Stimulated activated CD4-positive, alpha-beta T cell treated with anti-CD3 and anti-CD28 coated beads, Interleukin-12 subunit alpha, Interleukin-12 subunit beta, amount 100 ng/mL, for 24 hours (primary cell): ENCODE results near the gene PSMA6.
"Not testable (repeated sequence)": the region's sequence is repeated elsewhere in the genome, so short reads cannot be mapped to it uniquely, and the experiment has no call there.

Experiments
- DNase-seq, 2 experiments: peaks; one replicate each; pipeline ENCODE4 v3.0.0-alpha.2; 2020; ENCODE audit warnings: low read depth in 2 of 2

The PSMA6 gene

DNA sequence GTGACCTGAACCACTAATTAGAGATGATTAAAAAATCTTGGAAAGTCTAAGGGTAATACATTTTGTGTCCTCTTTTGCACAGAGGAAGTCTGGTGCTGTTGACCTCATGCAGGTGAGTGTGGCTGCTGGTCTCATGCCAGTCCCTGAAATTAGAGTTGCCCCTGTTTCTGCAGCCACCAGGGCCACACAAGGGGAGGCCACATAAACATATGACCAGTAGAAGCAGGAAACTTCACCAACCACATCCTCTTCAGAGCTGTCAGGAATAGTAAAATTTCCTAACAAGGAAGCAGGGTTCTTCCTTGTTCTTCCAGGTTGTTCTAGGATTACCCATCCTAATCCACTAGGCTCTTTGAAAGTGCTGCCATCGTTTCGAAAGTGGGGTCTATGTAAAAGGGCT is 28.3 kb downstream of the PSMA6 start:
- no peak for DNase-seq

DNA sequence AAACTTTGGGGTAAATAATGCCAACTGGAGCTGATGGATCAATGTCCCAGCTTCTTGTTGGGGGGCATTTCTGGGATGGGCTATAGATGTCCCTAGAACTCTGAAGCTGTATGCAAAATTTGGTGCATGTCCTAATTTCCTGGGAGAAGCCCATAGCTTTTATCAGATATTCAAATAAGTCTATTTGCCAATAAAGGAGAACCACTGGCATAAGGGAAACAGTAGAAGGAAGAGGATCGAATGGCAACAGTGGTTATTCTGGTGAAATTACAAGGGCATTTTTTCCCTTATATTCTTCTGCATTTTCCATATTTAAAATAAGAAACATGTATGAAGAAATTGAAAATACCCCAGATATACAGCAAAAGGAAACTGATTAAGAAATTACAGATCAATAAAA is 34.2 kb downstream of the PSMA6 start:
- no peak for DNase-seq

DNA sequence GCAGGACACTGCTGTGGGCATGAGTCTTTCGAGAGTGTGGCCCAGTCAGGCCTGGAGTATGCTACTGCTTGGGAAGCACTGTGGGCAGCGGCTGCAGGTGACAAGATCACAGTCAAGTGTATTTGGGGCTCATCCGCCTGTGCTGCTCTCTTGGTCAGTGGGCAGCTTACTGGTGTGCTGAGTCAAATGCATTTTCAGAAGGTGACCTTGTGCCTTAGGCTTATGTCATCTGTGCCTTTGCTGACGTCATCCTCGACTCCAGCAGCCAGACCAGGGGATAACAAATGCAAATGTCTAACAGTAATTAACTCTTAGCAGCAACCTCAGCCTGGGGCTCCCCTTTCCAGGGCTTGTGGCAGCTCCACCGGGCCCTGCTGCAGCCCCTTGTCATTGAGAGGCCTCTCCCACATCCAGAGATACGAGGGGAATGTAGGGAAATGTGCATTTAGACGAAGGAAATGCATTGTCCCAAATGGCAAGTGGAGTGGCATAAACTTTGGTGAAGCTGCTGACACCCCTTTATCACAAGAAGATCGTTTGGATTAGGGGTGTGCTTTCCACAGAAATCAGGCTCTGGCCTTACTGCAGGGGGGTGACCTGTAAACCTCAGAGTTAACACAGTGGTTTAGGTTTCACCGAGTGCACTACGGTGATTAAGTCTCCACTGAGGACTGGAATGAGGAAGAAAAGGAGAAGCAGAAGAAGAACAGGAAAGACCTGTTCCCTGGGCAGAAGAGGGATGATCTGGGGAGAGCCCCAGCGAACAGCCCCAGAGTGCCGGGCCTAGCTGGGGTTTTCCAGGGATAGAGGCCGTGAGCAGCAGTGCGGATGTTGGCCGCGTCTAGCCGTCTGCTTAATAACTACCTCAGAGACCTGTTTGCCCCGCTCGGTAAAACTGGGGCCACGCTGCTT is 39.7 kb downstream of the PSMA6 start:
- no peak for DNase-seq

DNA sequence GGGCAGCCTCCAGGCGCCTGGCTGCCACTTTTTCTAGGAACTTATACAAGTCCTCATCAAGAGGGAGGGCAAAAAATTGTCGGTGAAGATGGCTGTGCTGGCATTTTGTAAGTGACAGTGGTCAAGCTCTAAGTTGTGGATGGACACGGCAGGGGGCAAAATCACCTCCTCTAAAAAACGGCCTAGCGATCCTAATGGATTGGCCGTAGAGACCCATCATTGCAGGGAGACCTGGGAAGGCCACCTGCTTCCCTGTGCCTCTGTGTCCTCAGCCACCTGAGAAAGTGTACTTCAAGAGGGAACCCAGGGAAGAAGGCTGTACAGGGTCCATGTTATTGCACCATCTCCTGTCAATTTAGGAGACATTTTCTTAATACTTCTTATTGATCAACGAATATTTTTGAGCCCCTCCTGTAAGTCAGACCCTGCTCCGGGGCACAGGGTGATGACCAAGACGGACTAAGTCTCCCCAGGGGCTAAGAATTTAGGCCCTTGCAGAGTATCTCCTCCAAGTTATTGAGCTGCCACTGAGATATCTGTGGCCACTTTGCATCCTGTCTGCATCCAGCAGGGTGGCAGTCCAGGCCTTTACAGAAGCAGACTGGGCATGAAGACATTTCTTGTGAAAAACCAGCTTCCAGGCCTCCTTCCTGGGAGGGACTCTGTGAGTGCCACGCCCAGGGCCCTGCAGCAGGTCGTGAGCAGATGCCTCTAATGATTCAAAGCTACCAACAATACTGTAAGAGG is 40.5 kb downstream of the PSMA6 start:
- peak; percentile 35 to 48 for DNase-seq

DNA sequence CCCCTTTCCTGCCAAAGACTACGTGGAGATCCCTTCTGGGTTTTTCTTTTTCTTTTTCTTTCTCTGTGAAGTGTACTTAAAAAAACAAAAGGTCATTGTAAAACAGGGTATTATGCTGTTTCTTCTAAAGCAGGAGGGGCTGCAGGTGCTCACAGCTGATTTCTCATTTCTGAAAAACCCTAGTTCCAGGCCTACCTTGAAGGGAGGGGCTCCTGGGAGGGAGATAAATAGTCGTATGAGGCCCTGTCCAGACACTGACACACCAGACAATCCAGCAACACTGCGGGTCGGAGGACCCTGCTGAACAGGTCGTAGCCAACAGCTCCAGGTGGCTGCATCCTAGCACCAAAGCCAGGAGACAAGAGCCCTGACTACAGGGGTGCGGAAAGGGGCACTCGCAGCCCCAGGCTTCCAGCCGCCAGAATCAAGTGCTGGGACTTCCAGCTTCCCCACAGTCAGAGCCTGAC is 41.1 kb downstream of the PSMA6 start:
- DNase-seq: no peak

DNA sequence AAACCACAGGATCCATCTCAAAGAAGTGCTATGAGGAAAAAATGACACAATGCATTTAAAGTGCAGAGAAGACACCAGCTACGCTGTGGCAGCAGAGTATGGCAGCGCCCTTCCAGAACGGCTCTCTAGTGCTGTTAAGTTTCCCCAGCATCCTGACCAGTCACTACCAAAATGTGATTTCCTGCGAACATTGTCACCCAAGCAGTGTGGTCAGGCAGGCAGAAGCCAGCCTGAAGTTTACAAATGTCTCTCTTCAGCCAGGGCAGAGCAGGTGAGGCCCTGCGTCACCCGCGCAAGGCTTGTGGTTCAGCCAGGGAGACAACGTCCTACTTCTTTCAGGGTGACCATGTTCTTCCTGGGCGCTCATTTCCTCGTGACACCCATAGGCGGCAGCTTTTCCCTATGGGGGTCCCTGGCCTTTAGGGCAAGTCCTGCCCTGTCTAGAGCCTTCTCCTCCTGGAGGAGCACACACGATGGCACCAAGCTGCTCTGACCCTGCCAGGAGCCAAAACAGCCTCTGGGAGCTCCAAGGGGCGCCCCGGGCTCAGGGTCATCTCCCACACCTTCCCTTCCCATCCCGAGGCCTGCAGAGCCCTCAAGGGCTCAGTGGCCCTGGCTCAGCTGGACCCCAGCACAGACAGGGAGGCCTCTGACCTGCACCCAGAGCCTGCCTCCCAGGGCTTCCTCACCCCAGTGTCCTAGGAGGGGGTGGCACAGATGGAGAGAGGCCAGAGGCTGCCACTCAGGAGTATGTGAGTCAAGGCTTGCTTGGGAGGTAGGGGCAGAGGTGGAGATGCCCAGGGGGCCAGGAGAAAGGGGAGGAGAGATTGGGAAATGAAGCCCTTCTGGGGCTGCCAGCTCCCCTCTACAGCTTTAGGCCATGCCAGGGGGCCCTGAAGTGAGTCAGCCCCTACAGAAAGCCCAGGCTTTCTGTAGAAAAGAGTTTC is 41.9 kb downstream of the PSMA6 start:
- DNase-seq: peak in 1 of 2 experiments; percentile 21

DNA sequence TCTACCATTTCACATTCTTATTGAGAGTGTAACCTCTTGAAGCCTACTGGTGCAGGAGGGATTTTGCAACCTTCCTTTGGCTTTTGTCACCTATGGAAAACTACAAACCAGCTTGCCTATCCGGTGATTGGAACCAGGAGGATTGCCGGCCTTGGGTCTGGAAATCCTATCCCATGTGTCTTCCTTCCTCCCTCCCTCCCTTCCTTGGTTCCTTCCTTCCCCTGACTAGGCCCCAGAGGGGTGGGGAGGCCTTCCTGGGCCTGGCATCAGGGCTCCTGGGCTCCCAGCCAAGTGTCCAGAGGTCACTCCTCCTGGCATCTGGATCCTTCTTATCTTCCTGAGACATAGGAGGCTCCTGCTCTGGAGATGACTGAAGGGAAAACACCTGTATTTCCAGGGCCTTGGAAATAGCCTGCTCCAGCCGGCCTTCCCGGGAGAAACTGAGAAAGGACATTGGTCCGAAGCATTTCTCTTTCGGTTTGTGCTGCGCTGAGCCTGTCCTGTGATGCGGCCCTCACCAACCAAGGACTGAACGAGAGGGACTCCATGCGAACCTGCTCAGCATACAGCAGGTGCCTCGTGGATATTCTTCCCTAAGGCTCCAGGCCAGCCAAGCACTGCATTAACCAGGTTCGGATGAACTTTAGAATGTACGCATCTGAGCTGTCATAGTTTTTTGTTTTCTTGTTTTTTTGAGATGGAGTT is 43.4 kb downstream of the PSMA6 start:
- no peak for DNase-seq

DNA sequence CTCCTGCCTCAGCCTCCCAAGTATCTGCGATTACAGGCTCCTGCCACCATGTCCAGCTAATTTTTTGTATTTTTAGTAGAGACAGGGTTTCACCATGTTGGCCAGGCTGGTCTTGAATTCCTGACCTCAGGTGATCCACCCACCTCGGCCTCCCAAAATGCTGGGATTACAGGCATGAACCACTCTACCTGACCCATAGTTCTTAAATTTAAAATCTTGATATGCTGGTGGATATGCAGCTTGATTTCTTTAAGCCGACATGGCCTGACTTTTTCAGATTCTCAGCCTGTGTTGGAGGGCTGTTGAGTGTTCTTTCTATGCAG is 44.0 kb downstream of the PSMA6 start:
- not testable (repeated sequence) for DNase-seq

DNA sequence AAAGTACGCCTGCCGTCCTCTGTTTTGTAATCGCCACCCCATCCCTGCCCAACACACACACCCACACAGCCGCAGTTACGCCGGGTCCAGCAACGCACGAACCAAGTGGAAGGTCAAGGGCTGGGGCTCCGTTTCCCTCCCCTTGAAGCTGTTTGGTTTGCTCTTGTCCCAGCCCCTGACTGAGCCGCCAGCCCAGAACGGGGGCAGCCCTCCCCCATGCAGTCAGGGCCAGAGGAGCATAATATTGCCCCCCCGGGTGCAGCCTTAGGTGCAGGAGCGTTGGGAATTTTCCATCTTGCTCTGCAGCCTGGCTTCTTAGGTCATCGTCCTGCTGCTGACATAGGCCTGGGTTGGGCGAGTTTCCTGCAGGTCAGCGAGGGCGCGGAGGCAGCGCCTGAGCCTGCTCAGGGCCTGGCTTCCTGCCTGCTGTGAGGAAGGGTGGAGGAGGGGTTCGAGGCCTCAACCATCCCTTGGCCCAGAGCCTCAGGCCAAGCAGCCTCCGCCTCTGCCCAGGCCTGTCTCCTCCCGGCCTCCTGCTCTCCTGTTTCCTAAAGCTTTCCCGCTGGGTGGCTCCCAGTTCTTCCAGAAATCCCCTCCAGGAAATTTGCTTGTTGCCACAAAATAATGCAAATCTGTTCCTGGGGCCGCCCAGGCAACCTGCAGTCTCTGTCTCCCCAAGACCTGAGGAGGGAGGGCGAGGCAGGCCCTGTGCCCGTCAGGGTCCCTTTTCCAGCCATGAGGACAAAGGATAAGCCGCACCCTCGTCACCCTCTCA is 44.5 kb downstream of the PSMA6 start:
- no peak for DNase-seq

DNA sequence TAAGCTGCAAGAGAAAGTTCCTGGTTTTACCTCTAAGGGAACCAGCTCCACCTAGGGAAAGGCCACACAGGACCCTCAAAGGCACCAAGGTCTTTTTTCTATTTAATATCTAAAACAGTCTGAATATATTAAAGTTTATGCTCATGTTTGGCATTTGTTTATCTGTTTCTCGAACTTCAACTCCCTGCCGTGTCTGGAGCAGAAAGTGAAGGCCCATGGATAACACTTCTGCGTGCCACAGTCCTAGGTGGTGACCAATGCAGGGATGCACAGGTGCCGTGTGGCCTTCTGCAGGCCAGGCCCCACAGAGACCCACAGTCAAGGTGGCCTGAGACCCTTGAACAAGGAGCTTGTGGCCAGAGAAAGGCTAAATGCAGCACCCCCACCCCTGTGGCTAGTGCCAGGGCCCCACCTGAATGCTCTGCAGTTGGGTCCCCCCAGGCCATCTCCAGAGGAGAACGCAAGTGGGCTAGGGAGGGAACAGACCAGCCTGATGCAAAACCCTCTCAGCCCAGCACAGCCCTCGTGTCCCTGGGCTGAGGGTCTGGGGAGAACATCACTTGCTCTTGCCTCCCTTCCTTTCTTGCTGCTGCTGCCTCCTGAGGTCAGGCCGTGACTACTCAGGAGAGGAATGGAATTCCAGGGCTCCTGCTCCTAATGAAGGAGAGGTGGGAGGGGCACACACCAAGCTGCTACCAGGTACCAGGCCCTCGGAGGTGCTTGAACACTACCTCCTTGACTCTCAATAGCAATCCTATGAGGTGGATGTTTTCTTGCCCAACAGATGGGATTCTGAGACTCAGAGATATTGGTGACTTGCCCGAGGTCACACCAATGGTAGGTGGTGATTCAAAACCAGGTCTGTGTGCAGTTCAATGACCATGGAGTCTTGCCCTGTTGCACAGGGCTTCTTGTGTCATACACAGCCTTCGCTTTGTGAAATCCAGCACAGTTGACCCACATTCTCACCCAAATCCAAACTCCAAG is 45.4 kb downstream of the PSMA6 start:
- no peak for DNase-seq

DNA sequence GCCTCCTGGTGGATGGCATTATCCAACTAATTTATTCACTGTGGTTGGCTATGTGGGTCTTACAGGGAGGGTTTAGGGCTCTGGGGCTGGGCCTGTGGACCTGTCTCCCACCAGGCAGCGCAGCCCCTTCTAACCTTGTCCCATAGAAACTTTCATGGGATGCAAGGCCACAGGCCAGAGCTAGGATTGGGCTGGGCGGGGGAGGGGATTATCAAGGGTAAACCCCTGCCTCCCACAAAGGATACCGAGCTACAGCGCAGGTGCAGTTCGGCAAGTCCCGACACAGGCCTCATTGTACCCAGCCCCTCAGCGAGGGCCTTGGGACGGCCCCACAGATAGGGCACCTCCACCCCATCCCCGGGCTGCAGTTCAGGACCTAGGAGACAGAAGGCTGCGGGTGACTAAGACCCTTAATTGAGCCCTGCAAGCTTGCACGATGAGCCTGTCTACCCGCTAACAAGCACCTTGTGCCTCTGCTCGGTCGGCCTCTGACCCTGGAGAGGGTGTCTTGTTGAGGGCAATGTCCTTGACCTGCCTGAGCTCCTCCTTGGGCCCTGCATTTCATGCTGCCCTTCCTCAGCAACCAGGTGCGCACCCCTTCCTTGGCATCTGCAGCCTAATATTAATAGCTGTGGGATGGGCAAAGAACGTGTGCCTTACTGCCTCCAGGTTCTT is 46.7 kb downstream of the PSMA6 start:
- DNase-seq: no peak

DNA sequence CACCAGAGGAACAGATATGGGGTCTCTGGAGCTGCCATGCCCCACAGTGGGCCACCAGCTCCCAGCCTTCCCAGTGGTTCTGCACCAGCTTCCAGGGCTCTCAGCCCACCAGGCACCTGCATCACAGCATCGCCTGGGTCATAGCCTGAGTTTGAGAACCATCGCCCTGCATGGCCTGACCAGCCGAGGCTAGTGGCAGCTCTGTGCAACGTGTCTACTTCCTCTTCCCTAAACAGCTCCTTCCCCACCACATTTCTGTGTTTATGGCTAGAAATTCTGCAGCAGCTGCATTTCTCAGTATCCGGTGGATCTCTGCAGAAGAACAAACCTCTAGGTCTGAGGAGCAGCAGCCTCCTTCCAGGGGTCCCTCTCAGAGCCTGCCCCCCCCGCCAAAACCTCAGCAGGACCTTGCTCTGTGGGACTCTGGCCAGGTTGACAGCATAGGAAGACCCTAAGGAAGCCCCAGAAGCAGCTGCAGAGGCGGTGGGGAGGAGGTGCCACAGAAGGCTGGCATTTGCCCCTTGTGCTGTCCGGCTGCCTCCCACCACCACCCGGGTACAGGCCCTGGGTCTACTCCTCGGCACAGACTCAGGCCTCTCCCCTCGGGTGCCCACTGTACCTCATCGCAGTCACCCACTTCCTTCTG is 47.7 kb downstream of the PSMA6 start:
- no peak for DNase-seq

DNA sequence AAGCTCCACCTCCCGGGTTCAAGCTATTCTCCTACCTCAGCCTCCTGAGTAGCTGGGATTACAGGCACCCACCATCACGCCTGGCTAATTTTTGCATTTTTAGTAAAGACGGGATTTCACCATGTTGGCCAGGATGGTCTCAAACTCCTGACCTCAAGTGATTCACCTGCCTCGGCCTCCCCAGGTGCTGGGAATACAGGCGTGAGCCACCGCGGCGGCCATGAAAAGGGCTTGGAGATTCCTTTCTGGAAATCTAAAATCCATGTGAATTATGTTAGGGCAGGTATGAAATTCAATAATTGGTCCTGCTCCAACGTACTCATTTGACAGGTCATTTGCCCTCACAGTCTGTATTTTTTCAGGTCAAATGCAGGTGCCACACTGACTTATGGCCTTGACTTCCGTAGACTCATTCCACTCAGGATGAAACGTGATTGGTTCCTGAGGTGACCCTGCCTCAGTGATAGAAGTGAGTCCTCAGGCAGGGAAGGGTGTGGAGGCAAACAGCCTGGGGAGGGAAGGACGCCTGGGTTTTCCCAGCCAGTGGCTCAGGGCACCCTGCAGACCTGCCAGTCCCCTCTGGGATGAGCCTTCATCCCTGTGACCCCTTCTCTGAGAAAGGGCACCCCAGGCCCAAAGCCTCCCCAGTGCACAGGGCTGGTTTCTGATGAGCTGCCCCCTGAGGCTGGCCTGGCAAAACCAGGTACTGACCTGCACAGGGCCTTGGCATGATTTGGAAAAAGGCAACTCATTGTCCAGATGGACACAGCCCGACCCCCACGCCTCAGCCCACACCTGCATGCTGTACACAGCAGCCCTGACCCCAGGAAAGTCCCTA is 48.7 kb downstream of the PSMA6 start:
- DNase-seq: no peak

DNA sequence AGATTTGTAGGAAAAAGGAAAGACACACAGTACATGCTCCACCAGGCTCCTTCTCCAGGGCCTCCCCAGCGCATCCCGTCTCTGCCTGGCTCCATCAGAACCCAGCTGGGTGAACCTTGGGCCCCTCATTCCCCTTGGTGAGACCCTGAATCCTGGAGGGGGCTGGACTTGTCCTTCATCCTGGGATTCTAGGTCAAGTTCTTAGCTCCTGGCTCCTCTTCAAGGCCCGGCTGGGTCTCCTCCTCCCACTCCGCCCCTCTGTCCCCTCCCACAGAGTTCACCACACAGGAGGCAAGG is 49.2 kb downstream of the PSMA6 start:
- no peak for DNase-seq

DNA sequence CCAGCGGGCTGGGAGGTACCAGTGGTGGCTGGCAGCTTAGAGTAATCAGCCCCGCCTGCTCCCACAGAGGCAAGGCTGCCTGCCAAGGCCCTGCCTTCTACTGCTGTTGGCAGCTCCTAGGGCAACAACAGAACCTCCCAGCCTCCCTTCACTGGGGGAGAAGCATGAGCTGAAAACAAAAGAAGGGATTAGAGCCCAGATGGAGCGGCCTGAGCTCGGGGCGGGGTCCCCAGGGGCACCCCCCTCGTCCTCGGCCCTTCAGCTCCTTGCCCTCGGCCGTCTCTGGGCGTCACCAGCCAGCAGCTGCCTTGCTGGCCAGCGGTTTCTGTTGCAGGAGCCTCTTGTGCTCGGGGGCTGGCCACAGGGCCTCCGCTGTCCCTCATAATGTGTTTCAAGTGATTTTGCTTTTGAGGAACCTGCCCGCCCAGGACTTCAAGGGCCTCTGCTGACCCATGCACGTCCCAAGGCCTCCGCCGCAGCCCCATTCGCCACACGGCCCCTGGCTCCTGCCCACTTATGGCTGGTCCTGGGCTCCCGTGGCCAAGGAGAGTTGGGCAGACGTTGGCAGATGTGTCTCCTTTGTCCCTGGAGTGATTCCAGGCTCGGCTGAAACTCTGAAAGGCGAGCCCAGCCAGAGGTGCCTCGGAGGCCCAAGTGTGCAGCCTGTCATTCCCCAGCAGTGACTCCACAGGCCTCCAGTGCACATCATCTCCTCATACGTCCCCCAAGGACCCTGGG is 49.7 kb downstream of the PSMA6 start:
- no peak for DNase-seq

DNA sequence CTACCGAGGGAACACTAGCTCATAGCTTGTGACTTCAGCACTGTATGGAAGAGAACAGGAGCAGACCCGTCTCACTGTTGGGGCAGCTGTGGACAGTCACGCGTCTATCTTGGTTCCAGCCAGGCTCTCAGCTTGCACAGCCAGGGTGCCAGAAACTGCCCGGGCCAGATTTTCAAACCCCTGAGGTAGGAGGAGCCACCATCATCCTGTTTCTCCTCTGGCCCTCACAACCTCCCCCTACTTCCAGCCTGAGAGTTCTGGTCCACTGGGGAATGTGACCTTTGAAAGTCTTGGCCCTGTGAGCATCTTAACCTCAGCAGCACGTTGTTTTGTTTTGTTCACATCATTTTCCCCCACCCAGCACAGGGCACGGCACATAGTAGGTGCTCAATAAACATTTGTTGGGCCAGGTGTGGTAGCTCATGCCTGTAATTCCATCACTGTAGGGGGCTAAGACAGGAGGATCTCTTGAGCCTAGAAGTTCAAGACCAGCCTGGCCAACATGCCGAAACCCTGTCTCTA is 50.4 kb downstream of the PSMA6 start:
- DNase-seq: no peak

DNA sequence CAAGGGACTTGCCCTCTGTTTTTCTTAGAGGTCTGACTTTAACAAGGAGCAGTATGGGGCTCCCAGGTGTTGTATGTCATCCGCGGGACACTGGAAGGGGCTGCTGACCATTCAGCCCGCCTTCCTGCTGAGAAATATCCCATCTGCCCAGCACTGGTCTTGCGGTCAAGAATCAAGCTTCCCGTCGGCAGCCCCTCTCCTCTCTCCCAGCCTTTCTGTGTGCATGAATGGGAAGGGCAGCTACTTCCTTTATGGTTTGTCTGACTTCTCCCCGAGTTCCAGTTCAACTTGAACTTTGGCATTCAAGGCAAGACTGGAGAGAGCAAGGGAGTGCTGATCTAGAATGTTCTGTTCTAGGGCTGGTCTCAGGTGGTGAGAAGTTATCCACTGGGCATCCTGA is 51.5 kb downstream of the PSMA6 start:
- no peak for DNase-seq
